ENCODE measurements around the gene ZFP36L1.

The ZFP36L1 gene

GRCh38 chr14:68822132-68822651 lies 29.3 kb upstream of the ZFP36L1 start:
- H3K4me3 ChIP-seq (ENCODE audit: low read length), result no peak overlapping the region
- TF ChIP-seq, protein P1, sequence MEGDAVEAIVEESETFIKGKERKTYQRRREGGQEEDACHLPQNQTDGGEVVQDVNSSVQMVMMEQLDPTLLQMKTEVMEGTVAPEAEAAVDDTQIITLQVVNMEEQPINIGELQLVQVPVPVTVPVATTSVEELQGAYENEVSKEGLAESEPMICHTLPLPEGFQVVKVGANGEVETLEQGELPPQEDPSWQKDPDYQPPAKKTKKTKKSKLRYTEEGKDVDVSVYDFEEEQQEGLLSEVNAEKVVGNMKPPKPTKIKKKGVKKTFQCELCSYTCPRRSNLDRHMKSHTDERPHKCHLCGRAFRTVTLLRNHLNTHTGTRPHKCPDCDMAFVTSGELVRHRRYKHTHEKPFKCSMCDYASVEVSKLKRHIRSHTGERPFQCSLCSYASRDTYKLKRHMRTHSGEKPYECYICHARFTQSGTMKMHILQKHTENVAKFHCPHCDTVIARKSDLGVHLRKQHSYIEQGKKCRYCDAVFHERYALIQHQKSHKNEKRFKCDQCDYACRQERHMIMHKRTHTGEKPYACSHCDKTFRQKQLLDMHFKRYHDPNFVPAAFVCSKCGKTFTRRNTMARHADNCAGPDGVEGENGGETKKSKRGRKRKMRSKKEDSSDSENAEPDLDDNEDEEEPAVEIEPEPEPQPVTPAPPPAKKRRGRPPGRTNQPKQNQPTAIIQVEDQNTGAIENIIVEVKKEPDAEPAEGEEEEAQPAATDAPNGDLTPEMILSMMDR (conservative IDR thresholded peaks at IDR 0.05; ENCODE audit: low read depth, low read length), result no peak
- no peak for DNase-seq (ENCODE audit: low read depth)

DNA sequence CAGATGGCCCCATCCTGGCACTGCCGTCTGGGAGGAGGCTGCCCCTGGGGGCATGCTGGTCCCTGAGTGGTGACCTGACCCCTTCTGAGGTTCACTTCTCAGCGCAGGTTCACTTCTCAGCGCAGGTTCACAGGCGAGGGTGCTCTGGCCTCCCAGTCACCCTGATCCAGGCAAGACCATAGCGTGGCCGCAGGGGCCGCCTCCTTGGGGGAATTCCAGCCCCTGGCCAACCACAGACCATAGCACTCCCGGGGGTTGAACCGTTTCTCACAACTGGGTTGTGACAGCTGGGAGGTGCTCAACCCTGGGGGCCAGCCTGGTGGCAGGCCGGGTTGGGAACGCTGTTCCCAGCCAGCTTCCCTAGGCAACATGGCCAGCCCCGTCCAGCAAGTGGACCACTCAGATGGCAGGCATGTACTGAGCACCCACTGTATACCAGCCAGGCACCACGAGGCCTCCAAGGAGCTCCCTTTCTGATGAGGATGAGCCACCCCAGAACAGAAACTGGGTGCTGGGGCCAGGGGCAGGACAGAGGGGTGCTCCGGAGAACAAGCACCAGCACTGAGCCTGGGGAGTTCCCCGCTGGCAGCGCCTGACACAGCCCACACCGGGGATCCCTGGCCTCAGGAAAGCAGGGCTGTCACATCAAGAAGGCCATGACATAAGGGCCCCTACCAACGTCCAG lies 28.3 kb upstream of the ZFP36L1 start:
- no peak for DNase-seq (ENCODE audit: low read depth)
- H3K4me3 ChIP-seq (ENCODE audit: low read length), result no peak overlapping the region
- TF ChIP-seq, protein P1 (conservative IDR thresholded peaks at IDR 0.05; ENCODE audit: low read depth, low read length), result no peak

GRCh38 chr14:68820536-68820935 lies 27.7 kb upstream of the ZFP36L1 start:
- TF ChIP-seq, protein P1 (conservative IDR thresholded peaks at IDR 0.05; ENCODE audit: low read depth, low read length), result no peak
- DNase-seq (ENCODE audit: low read depth), result no peak
- H3K4me3 ChIP-seq (ENCODE audit: low read length), result no peak overlapping the region

GRCh38 chr14:68820119-68820518 lies 27.3 kb upstream of the ZFP36L1 start:
- TF ChIP-seq, protein P1 (conservative IDR thresholded peaks at IDR 0.05; ENCODE audit: low read depth, low read length), result no peak
- no peak overlapping the region for H3K4me3 ChIP-seq (ENCODE audit: low read length)
- DNase-seq (ENCODE audit: low read depth), result no peak

GRCh38 chr14:68819260-68819691 lies 26.4 kb upstream of the ZFP36L1 start:
- no peak overlapping the region for H3K4me3 ChIP-seq (ENCODE audit: low read length)
- peak; percentile 98 for DNase-seq (ENCODE audit: low read depth)
- TF ChIP-seq, protein P1 (conservative IDR thresholded peaks at IDR 0.05; ENCODE audit: low read depth, low read length), result no peak

- no peak for DNase-seq (ENCODE audit: low read depth)
- TF ChIP-seq, protein P1 (conservative IDR thresholded peaks at IDR 0.05; ENCODE audit: low read depth, low read length), result no peak
- no peak overlapping the region for H3K4me3 ChIP-seq (ENCODE audit: low read length)
Observed at GRCh38 chr14:68817506-68818212, 24.8 kb upstream of the ZFP36L1 start.

Measured in retinal pigment epithelial cell (primary cell).